Fibroblast of lung (primary cell): Measurements from ENCODE around the gene MT1A.

Experiments
- EZH2 ChIP-seq: IDR thresholded peaks from 2 replicates; pipeline ENCODE4 v1.5.1; 2012; ENCODE audit warnings: low read length, control low read depth, mild to moderate bottlenecking; ENCODE audit errors: missing control alignments
- TF ChIP-seq, protein P1 (sequence below), 2 donors: IDR thresholded peaks in 1 of 2; conservative IDR thresholded peaks in 1 of 2; 1 replicate in 1 of 2; 2 replicates in 1 of 2; pipeline ENCODE4 v1.5.1; 2011 to 2012; ENCODE audit warnings: low read length in 2 of 2, control low read depth in 1 of 2, inconsistent platforms in 1 of 2, low read depth in 1 of 2, mild to moderate bottlenecking in 1 of 2

GRCh38 chr16:56679078-56679730, 40.7 kb downstream of the MT1A start:
- TF ChIP-seq, protein P1, sequence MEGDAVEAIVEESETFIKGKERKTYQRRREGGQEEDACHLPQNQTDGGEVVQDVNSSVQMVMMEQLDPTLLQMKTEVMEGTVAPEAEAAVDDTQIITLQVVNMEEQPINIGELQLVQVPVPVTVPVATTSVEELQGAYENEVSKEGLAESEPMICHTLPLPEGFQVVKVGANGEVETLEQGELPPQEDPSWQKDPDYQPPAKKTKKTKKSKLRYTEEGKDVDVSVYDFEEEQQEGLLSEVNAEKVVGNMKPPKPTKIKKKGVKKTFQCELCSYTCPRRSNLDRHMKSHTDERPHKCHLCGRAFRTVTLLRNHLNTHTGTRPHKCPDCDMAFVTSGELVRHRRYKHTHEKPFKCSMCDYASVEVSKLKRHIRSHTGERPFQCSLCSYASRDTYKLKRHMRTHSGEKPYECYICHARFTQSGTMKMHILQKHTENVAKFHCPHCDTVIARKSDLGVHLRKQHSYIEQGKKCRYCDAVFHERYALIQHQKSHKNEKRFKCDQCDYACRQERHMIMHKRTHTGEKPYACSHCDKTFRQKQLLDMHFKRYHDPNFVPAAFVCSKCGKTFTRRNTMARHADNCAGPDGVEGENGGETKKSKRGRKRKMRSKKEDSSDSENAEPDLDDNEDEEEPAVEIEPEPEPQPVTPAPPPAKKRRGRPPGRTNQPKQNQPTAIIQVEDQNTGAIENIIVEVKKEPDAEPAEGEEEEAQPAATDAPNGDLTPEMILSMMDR (conservative IDR thresholded peaks at IDR 0.05 in 1 of 2, IDR thresholded peaks at IDR 0.05 in 1 of 2; ENCODE audit: low read depth in 1 of 2, low read length in 2 of 2): no peak
- TF ChIP-seq EZH2: no peak
